Suppressor macrophage (primary cell): Measurements from ENCODE around the gene ISOC2.
"Not testable (repeated sequence)": the region's sequence is repeated elsewhere in the genome, so short reads cannot be mapped to it uniquely, and the experiment has no call there.

Experiments
- DNase-seq, 4 experiments: peaks; one replicate each; pipeline ENCODE4 v3.0.0-alpha.2; 2020 to 2022

The ISOC2 gene

DNA sequence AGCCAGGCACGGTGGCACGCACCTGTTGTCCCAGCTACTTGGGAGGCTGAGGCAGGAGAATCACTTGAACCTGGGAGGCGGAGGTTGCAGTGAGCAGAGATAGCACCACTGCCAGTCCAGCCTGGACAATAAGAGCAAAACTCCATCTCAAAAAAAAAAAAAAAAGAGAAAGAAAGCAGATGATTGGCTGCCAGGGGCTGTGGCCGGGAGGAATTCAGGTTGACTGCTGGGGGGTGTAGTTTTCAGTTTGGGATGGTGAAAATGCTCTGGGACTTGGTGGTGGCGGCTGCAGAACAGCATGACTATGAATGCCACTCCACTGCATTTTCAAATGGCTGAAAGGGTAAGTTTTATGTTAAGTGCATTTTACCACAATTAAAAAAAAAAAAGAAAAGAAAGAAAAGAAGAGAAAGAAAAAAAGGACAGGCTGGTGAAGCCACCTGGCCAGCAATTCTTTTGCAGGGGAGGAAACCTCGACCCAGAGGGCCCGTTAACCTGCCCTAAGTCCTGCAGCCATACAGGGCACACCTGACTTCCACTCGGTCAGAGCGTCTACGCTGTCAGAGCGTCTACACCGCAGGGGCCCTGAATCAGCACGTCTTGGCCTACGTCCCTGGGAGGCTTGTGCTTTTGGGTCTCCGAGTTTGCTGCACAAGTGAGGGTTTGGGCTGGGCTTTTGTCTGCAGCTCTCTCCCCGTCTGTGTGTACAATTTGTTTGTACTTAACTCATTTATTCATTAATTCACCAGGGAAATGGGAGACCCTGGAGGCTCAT is 3.6 kb downstream of the ISOC2 start:
- DNase-seq, result no peak

GRCh38 chr19:55456347-55456746 is 5.1 kb downstream of the ISOC2 start:
- DNase-seq, result no peak

GRCh38 chr19:55455576-55456235 is 5.7 kb downstream of the ISOC2 start:
- no peak for DNase-seq

DNA sequence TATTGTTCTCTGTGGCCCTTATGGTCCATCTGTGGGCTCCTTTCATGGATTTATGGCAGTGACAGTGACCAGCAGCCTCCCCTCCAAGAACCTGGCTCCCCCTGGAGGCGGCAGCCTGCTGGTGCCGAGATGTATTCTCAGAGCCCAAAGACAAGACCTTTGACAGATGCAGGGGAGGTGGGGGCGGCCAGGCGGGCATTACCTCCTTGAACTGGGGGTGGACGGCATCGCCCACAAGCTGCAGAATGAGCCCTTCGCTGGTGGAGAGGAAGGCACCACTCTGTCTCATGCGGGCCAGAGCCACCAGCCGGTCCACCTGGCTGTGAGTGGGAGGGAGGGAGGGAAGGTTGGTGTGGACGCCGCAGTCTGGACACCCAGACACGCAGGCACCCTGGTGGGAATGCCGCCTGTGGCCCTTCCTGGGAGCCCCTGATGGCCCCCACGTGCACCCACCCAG is 6.6 kb downstream of the ISOC2 start:
- DNase-seq, result peak; percentile 59 to 76 (median 66)

GRCh38 chr19:55453511-55454260 is 7.8 kb downstream of the ISOC2 start:
- DNase-seq, result no peak

DNA sequence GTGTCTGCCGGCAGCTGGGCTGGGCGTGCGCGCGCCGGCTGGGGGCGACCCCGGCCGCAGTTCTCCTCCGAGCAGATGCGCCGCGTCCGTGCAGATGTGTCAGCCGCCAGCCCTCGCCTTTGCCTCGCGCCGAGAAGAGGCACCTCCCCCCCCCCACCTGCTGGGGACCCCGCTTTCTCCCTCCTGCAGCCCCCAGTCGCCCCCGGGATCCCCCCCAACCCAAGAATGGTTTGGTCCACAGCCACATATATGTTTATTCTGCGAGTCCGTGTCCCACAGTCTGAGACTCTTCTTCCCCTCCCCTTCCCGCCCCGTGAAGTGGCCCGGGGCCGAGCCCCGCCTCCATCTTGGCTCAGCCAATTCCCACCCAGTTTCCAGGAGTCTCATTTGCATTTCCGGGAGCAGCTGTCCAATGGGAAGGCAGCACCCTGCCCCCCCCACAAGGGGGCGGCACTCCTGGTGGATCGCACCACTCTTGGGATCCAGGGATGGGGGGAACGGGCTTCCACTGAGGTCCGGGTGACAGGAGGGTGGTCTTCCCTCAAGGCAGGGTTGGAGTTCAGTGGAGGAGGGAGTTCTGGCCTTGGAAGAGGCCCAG is 8.6 kb downstream of the ISOC2 start:
- DNase-seq, result peak; percentile 28 to 65 (median 40)

DNA sequence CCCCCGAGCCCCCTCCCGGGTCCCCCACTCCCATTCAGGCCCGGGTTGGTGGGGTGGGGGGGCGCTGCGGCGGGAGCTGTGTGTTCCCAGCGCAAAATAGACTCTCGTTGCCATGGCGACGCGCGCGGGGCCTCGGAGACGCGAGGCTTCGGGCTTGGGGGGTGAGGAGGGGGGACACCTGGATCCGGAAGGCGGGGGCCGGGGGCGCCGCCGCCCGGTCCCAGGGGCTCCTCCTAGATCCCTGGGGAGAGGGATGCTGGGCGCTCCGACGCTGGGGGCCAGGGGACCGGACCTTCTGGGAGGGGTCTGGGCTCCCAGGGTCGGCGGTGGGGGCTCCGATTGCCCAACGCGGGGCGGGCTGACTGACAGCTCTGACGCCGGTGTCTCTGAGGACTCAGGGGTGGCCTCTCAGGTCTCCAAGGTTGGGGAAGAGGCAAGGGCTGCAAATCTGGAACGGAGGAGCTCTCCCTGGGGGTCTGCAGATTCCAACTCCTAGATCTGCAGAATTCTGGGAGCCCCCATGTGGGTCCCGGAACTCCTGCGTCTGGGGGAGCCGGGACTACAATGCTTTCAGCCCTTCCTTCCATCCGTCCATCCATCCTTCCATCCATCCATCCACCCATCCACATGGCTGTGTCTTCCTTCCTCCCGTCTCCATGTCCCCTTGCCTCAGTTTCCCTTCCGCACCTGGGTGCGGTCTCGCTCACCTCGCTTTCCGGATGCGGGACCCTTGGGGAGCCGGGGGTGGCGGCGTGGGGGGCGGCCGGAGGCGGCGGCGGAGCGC is 9.3 kb downstream of the ISOC2 start:
- no peak for DNase-seq

DNA sequence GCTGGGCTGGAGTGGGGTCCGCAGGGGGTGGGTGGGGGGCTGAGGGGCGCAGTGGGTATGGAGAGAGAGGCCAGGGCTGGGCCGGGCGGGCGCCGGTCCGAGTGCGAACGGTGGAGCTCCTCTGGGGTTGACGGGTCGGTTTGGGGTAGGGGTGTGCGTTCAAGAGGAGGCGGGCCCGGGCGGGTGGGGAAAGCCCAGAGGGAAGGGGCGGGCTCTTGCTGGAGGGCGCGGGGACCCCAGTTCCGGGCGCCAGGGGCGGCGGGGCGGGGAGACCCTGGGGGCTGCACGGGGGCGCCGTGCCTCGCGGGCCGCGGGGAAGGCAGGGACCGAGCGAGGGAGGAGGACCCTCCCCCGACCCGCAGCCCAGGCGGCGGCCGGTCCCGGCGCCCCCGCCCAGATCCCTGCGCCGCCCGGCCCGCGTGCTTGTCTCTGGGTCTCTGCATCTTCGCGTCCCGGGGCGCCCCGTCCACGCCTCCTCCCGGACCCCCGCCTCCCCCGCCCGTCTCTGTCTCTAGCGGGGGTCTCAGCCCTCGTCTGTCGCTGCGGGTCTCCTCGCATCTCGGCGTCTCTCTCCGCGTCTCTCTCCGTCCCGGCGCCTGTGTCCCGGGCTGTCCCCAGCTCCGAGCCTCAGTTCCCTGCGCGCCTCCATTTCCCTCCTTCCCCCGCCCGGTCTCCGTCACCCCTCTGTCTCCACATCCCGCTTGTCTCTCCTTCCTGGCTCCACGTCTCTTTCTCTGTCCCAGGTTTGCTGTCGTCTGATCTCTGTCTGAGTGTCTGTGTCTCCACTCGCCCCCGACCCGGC is 10.1 kb downstream of the ISOC2 start:
- peak in 1 of 4 experiments; percentile 18 for DNase-seq

DNA sequence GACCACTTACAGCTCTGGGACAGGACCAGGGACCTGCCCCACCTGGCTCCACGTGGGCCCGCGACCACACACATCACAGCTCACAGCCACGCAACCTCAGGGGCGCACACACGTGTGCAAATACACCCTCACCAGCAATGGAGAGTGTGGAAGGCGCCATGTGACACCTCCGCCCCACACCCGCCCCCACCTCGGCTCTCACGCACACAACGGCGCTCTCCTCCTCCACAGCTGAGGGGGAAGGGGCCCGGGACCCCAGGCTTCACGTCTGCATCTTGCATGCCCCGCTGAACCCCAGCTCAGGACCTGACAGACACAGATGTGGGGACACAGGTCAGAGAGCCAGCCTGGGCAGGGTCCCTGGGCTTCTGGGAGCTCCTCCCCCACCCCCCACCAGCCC is 12.0 kb downstream of the ISOC2 start:
- DNase-seq, result no peak

DNA sequence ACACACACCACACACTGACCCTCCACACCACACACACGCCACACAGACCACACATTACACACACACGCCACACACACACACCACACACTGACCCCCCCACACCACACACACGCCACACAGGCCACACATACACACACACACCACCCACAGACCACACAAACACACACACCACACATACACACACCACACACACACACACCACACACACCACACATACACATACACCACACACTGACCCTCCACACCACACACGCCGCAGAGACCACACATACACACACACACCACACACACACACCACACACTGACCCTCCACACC is 13.3 kb downstream of the ISOC2 start:
- not testable (repeated sequence) for DNase-seq

GRCh38 chr19:55447421-55448174 is 13.8 kb downstream of the ISOC2 start:
- DNase-seq, result peak in 2 of 4 experiments; percentile 20 to 24

DNA sequence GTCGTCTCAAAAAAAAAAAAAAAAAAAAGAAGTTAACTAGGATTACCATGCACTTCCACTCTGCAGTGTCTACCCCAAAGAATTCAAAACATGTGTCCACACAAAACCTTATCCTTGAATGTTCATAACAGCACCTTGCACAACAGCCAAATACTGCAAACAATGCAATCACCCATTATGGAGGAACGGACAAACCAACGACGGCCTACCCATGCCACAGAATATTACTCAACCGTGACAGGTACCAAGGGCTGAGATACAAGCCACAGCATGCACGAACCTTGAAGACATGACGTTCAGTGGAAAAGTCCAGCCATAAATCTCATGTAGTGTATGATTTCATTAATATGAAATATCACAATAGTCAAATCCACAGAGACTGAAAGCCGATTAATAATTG is 15.4 kb downstream of the ISOC2 start:
- DNase-seq, result no peak

DNA sequence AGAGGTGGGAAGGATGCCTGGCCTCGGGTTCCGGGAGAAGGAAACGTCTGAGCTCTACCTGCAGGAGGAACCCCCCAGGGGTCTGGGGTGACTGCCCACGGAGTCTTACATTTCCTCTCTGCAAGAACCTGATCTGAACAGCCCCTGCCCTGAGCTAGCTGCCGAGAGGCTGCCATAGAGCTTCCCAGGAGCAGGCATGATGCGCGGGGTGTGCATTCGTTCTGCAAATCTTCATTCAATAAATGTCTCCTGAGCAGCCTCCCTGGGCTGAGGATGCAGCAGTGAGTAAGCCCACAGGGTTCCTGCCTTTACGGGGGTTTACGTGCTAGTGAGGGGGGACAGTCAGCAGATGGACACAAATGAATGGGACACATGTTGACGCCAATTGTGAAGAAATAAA is 16.8 kb downstream of the ISOC2 start:
- DNase-seq, result no peak

GRCh38 chr19:55443824-55444480 is 17.5 kb downstream of the ISOC2 start:
- no peak for DNase-seq

GRCh38 chr19:55443045-55443823 is 18.2 kb downstream of the ISOC2 start, which contains the start of gene SHISA7:
Gene SHISA7 (minus strand): TSS chr19:55443300. CDS start chr19:55442863, 437 bp downstream.
- DNase-seq, result peak in 1 of 4 experiments; percentile 18

GRCh38 chr19:55442372-55442961 is 19.0 kb downstream of the ISOC2 start:
- peak in 1 of 4 experiments; percentile 22 for DNase-seq

- no peak for DNase-seq
Observed at GRCh38 chr19:55441692-55442321, 19.6 kb downstream of the ISOC2 start.

GRCh38 chr19:55441319-55441691 is 20.1 kb downstream of the ISOC2 start:
- DNase-seq, result peak; percentile 55 to 77 (median 72)
